Esophagus squamous epithelium (tissue), 4 donors: ENCODE results near the gene CASP12.

Source experiments
- POLR2A ChIP-seq, 4 donors: fragments of 450-650 bp; IDR thresholded peaks; one replicate each; pipeline ENCODE4 v1.6.1; 2017; ENCODE audit warnings: antibody characterized with exemption in 4 of 4, mild to moderate bottlenecking in 4 of 4, moderate library complexity in 3 of 4
- TF ChIP-seq, protein P1 (sequence below), 6 experiments: fragments of 450-650 bp in 4 of 6; fragments of 200-600 bp in 2 of 6; sonication (generic) in 2 of 6; IDR thresholded peaks; one replicate each; pipeline ENCODE4 v1.5.1; 2016 to 2019; ENCODE audit warnings: antibody characterized with exemption in 6 of 6, mild to moderate bottlenecking in 4 of 6, moderate library complexity in 4 of 6

DNA sequence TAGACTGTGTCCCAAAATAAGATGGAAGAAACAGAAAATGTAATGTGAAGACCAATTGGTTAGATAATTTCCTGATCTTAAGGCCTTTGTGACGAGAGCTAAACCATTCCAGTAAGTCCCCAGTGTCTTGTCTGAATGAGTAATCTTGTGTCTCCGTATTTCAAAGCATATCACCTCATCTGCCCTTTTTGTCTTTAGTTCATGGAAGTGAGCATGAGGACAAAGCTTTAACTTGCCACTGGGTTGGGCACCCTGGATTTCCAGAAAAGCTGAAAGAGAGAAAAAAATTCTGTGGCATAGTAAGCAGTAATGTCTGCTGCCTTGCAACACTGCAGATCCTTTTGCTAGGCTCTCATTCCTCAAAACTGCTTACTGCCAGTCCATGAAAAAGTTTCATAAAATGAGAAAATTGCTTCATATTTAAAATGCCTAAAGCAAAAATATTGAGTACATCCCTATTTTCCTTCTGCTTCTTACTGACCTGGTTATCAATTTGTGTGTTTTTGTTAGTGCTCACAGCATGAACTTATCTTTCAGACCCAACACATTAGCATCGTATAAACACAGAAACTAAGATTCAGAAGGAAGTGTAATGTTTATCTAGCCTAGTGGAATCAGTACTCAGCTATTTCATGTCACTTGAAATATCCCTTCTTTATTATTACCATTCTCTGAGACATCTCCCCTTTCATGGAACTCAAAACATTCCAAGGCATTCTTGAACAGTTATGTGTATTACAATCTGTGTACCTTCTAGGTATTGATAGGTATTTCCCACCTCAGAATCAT, 5.3 kb downstream of the CASP12 start:
- TF ChIP-seq, protein P1, sequence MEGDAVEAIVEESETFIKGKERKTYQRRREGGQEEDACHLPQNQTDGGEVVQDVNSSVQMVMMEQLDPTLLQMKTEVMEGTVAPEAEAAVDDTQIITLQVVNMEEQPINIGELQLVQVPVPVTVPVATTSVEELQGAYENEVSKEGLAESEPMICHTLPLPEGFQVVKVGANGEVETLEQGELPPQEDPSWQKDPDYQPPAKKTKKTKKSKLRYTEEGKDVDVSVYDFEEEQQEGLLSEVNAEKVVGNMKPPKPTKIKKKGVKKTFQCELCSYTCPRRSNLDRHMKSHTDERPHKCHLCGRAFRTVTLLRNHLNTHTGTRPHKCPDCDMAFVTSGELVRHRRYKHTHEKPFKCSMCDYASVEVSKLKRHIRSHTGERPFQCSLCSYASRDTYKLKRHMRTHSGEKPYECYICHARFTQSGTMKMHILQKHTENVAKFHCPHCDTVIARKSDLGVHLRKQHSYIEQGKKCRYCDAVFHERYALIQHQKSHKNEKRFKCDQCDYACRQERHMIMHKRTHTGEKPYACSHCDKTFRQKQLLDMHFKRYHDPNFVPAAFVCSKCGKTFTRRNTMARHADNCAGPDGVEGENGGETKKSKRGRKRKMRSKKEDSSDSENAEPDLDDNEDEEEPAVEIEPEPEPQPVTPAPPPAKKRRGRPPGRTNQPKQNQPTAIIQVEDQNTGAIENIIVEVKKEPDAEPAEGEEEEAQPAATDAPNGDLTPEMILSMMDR (IDR thresholded peaks at IDR 0.05) = no peak
- no peak for TF ChIP-seq POLR2A (IDR thresholded peaks at IDR 0.05)
